ENCODE measurements around the gene DCDC1. TPM values are rescaled to one million over a fixed set of nuclear protein-coding genes. Genes with fewer than 3 reads are reported as not detected.

DCDC1 gene
- total RNA-seq, 1 experiment from 2014 or later = 2.2 TPM

- Histone ChIP-seq H3K79me2 (ENCODE audit: low read depth) (no peaks in the 10 kb centered on the region), H3K4me3 (no peak overlapping the region), H3K36me3 (ENCODE audit: low read depth) (no peaks in the 10 kb centered on the region), H3K27me3 (ENCODE audit: insufficient read depth, low read depth) (no peaks in the 10 kb centered on the region), H2AFZ (no peak overlapping the region), H3F3A (ENCODE audit: insufficient read depth, low read depth) (no peaks in the 10 kb centered on the region), H3K9me3 (ENCODE audit: insufficient read depth, low read depth) (peaks cover 13% of the 10 kb centered on the region; the same call in 1 of the 2 replicates), H3K4me2 (no peak overlapping the region), H3K9me2 (ENCODE audit: insufficient read depth) (no peaks in the 10 kb centered on the region), H3K4me1 (replicated peaks; ENCODE audit: insufficient read depth) (no peaks in the 10 kb centered on the region), H3K27ac (no peak overlapping the region), H4K20me1 (ENCODE audit: insufficient read depth) (no peaks in the 10 kb centered on the region)
- no TSS peak for BruUV-seq (replicated peaks)
- CTCF ChIA-PET = no interaction called here
- POLR2A ChIA-PET (ENCODE audit: unreplicated experiment) = interaction anchor here (0.6 kb wide), 1 partner anchor 1683 kb away, joined by 4 read pairs; no protein-coding TSS in a partner anchor
- intact Hi-C loops (cut with micrococcal nuclease; ENCODE audit: unreplicated experiment) = no loop called here
- no peak for DNase-seq
- TF ChIP-seq CTCF (conservative IDR thresholded peaks at IDR 0.05) (no peak), EZH2 (IDR thresholded peaks at IDR 0.05; ENCODE audit: low read depth) (no peak)
Observed at GRCh38 chr11:31089117-31089516, 280.4 kb downstream of the DCDC1 start.

- intact Hi-C loops (cut with micrococcal nuclease; ENCODE audit: unreplicated experiment) = no loop called here
- Histone ChIP-seq H3K27me3 (ENCODE audit: insufficient read depth, low read depth) (no peaks in the 10 kb centered on the region), H3K36me3 (ENCODE audit: low read depth) (no peaks in the 10 kb centered on the region), H4K20me1 (ENCODE audit: insufficient read depth) (no peaks in the 10 kb centered on the region), H3K4me3 (no peak overlapping the region), H3K79me2 (ENCODE audit: low read depth) (no peaks in the 10 kb centered on the region), H3K9me2 (ENCODE audit: insufficient read depth) (peaks cover 3% of the 10 kb centered on the region; the same call in 1 of the 2 replicates), H3K9me3 (ENCODE audit: insufficient read depth, low read depth) (no peaks in the 10 kb centered on the region), H3K4me2 (no peak overlapping the region), H3K4me1 (replicated peaks; ENCODE audit: insufficient read depth) (no peaks in the 10 kb centered on the region), H2AFZ (no peak overlapping the region), H3K27ac (no peak overlapping the region), H3F3A (ENCODE audit: insufficient read depth, low read depth) (no peaks in the 10 kb centered on the region)
- DNase-seq = no peak
- ChIA-PET CTCF (no interaction called here), POLR2A (ENCODE audit: unreplicated experiment) (no interaction called here)
- BruUV-seq (replicated peaks) = no TSS peak
- TF ChIP-seq EZH2 (IDR thresholded peaks at IDR 0.05; ENCODE audit: low read depth) = no peak
- no peak for TF ChIP-seq CTCF (conservative IDR thresholded peaks at IDR 0.05)
Observed at GRCh38 chr11:31069447-31070205, 299.9 kb downstream of the DCDC1 start.

GRCh38 chr11:31060880-31061279 is 308.7 kb downstream of the DCDC1 start:
- BruUV-seq (replicated peaks) = no TSS peak
- ChIA-PET POLR2A (ENCODE audit: unreplicated experiment) (no interaction called here), CTCF (no interaction called here)
- no peak overlapping the region for H2AFZ ChIP-seq
- no peaks in the 10 kb centered on the region for H3F3A ChIP-seq (ENCODE audit: insufficient read depth, low read depth)
- H3K27me3 ChIP-seq (ENCODE audit: insufficient read depth, low read depth) = no peaks in the 10 kb centered on the region
- no peaks in the 10 kb centered on the region for H3K79me2 ChIP-seq (ENCODE audit: low read depth)
- no peak for TF ChIP-seq EZH2 (IDR thresholded peaks at IDR 0.05; ENCODE audit: low read depth)
- TF ChIP-seq CTCF (conservative IDR thresholded peaks at IDR 0.05) = no peak
- no peak overlapping the region for H3K4me3 ChIP-seq
- H4K20me1 ChIP-seq (ENCODE audit: insufficient read depth) = no peaks in the 10 kb centered on the region
- no peak for DNase-seq
- H3K4me1 ChIP-seq (replicated peaks; ENCODE audit: insufficient read depth) = no peaks in the 10 kb centered on the region
- H3K27ac ChIP-seq = no peak overlapping the region
- intact Hi-C loops (cut with micrococcal nuclease; ENCODE audit: unreplicated experiment) = no loop called here
- no peaks in the 10 kb centered on the region for H3K9me3 ChIP-seq (ENCODE audit: insufficient read depth, low read depth)
- no peaks in the 10 kb centered on the region for H3K36me3 ChIP-seq (ENCODE audit: low read depth)
- H3K4me2 ChIP-seq = no peak overlapping the region
- no peaks in the 10 kb centered on the region for H3K9me2 ChIP-seq (ENCODE audit: insufficient read depth)
